DMS 273 treated with DMSO at 0.1 percent for 48 hours (cell line): ENCODE data around the gene SLC25A21.
A peak's percentile ranks its signal among the peaks of the same experiment; 100 is the strongest.

Experiments
- DNase-seq: peaks from one replicate; lab custom pipeline; 2025; lab: John Stamatoyannopoulos, UW

SLC25A21 gene

DNA sequence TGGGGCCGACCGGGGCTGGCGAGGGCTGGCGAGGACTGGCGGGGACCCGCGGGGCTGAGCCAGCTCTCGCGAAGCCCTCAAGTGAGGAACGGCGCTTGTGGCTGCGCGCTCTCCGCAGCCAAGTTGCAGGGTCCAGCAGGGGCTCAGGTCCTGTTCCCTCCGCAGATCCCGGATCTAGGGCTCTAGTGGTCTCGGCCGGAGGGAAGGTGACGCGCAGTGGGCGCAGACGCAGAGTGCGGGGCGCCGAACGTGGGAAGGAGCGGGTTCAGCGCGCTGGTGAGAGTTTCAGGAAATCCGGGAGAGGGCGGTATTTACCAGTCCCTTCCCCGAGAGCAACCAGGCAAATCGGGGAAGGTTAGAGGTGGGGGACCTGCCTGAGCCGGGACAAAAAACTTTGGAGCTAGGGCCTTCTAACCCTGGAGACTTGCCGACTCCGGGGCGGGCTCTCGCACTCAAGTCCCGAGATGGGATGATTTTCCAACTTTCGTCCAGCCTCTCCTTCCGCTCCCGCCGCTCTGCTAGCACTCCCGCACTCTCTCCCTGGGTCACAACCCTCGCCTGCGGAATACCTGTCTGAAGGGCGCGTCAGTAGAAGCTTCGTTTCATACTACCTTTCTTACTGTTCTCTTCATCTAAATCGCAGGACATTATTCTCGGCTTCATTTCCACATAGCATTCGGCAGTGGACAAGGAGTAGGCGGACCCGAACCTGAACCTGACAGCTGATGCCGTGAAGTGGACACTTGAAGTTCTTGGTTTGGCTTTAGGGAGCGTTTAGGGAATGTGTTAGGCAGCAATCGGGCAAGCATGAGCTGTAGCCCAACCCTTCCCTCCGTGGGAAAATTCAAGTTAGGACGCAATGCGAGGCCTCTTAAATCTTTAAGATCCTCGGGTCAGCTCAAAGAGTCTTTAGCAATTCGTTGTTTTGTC, 524.3 kb downstream of the SLC25A21 start:
- peak; percentile 38 for DNase-seq

DNA sequence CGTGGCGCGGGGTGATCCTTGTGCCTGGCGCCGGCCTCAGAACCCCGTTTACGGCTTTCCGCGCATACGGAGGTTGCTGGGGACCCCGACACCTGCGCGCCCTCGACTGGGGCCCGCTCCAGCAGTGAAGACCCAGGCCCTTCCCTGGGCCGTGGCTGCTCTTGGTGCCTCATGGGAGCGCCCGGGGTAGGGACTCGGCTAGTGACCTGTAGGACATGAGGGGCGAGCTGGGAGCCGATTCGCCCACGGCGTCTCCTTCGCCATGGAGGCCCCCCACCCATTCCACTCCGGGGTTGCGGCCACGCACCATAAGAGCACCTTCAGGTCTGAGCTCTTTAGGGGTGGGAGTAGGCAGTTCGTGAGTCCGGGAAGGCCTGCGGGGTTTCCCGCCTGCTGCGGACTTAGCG, 525.0 kb downstream of the SLC25A21 start:
- DNase-seq, result no peak

DNA sequence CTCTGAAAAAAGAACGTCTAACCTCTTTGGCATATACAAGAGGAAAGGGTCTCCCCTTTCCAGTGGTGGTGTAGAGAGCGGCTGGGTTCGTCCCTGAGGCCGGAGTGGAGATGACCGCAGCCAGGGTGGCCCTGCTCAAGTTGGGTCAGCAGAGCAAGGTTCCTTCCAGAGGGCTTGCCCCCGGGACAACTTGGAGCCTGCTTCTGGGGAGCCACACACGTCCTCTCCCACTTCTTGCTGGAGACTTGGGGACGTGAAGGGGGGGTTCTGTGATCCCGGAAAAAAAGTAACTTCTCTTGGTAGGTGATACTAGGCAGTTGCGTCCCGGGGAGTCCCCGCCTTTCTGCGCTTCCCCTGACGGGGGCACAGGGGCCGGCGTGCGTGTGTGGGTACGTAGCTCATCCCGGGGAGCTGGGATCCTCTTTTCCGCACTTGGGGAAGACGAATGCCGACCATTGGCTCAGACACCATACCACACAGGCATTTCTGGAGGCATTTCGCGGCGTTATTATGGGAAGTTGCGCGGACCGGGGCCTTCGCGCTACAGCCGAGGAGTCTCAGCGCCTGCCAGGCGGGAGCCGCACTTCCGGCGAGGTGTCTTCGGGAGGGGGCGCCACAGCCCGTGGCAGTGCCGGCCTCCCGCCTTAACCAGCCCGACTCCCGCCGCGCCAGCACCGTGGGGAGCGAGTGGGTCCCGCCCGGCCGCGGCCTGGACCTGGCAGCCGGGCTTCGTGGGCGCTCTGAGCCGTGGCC, 525.6 kb downstream of the SLC25A21 start:
- DNase-seq, result no peak

DNA sequence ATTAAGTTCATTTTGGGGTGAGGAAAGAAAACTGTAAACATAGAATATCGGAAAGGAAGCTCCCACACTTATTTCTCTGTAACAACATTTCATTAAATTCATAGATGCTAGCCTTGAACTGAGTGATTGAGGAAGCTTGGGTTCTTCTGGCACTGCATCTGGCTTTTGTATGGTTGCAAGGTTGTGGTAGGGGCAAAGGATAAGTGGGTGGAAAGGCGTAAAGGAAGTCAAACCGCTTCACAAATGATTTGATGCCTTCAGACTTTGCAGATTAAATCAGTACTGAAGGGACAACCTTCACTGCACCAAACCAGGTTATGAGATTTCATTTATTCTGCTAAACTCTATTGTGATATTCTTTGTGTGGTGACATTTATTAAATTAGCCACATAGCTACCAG, 538.8 kb downstream of the SLC25A21 start:
- no peak for DNase-seq
